Hematopoietic multipotent progenitor cell treated with erythropoietin and hydrocortisone succinate and interleukin-3 and kit ligand, for 15 days (in vitro differentiated cells): ENCODE data around the gene PEAR1.

ENCODE experiments used
- DNase-seq: peaks from one replicate; pipeline ENCODE4 v3.0.0-alpha.2; 2015; ENCODE audit warnings: low spot score

PEAR1 gene

GRCh38 chr1:156860628-156861423 is 32.7 kb upstream of the PEAR1 start, which contains the start of gene NTRK1:
Gene NTRK1 (plus strand): TSS chr1:156860865. CDS start chr1:156860935, 70 bp downstream.
- peak; percentile 51 for DNase-seq

- no peak for DNase-seq
Measured at GRCh38 chr1:156862584-156862983, 30.9 kb upstream of the PEAR1 start.

GRCh38 chr1:156862997-156863599 is 30.4 kb upstream of the PEAR1 start:
- peak; percentile 23 for DNase-seq

GRCh38 chr1:156863631-156864030 is 29.9 kb upstream of the PEAR1 start:
- no peak for DNase-seq

GRCh38 chr1:156864796-156865195 is 28.7 kb upstream of the PEAR1 start:
- DNase-seq = no peak

GRCh38 chr1:156865258-156865657 is 28.3 kb upstream of the PEAR1 start:
- DNase-seq = no peak

GRCh38 chr1:156865865-156866248 is 27.7 kb upstream of the PEAR1 start:
- no peak for DNase-seq

GRCh38 chr1:156866249-156866909 is 27.1 kb upstream of the PEAR1 start:
- no peak for DNase-seq

- no peak for DNase-seq
Measured at GRCh38 chr1:156868341-156868740, 25.2 kb upstream of the PEAR1 start.

- DNase-seq = no peak
Measured at GRCh38 chr1:156869455-156869854, 24.1 kb upstream of the PEAR1 start.

- no peak for DNase-seq
Measured at GRCh38 chr1:156873659-156874058, 19.9 kb upstream of the PEAR1 start.

- DNase-seq = no peak
Measured at GRCh38 chr1:156874142-156874541, 19.4 kb upstream of the PEAR1 start.

GRCh38 chr1:156874572-156875340 is 18.8 kb upstream of the PEAR1 start:
- no peak for DNase-seq

GRCh38 chr1:156875341-156875615 is 18.2 kb upstream of the PEAR1 start:
- DNase-seq = no peak

- DNase-seq = no peak
Measured at GRCh38 chr1:156876281-156876680, 17.2 kb upstream of the PEAR1 start.

GRCh38 chr1:156877433-156878170 is 15.9 kb upstream of the PEAR1 start:
- peak; percentile 79 for DNase-seq

GRCh38 chr1:156879876-156880275 is 13.6 kb upstream of the PEAR1 start:
- no peak for DNase-seq

GRCh38 chr1:156880473-156880872 is 13.0 kb upstream of the PEAR1 start:
- DNase-seq = no peak

GRCh38 chr1:156881101-156881500 is 12.4 kb upstream of the PEAR1 start:
- no peak for DNase-seq

GRCh38 chr1:156881663-156882062 is 11.9 kb upstream of the PEAR1 start:
- DNase-seq = no peak

- no peak for DNase-seq
Measured at GRCh38 chr1:156882543-156882942, 11.0 kb upstream of the PEAR1 start.

- no peak for DNase-seq
Measured at GRCh38 chr1:156883919-156884318, 9.6 kb upstream of the PEAR1 start.
